ENCODE measurements around the gene DTNA.
A peak's percentile ranks its signal among the peaks of the same experiment; 100 is the strongest.
"Not testable (repeated sequence)": the region's sequence is repeated elsewhere in the genome, so short reads cannot be mapped to it uniquely, and the experiment has no call there.

DTNA gene

GRCh38 chr18:34723143-34723542, 13.0 kb downstream of the DTNA start:
- TF ChIP-seq CTCF (IDR thresholded peaks at IDR 0.05; ENCODE audit: low read depth, low read length), result peak; percentile 2
- DNase-seq (ENCODE audit: extremely low read depth, low read depth), result no peak

GRCh38 chr18:34725737-34726136, 15.6 kb downstream of the DTNA start:
- DNase-seq (ENCODE audit: extremely low read depth, low read depth), result not testable (repeated sequence)

DNA sequence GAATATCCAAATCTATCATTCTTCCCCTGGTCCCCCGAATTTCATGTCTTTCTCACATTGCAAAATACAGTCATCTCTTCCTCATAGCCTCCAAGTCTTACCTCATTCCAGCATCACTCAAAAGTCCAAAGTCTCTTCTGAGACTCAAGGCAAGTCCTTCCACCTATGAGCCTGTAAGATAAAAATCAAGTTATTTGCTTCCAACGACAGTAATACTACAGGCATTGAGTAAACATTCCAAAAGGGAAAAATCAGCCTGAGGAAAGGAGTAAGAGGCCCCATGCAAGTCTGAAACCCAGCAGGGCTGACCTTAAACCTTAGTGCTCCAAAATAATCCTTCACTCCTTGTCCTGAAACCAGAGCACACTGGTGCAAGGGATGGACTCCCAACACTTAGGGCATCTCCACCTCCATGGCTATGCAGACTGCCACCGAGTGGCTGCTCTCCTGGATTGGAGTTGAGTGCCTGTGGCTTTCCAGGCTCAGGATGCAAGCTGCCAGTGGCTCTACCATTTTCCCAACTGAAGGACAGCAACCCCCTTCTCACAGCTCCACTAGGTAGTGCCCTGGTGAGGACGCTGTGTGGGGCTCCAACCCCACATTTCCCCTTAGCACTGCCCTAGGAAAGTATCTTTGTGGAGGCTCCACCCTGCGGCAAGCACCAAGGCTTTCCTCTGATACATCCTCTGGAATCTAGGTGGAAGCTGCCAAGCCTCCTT, 16.3 kb downstream of the DTNA start:
- no peak for TF ChIP-seq CTCF (IDR thresholded peaks at IDR 0.05; ENCODE audit: low read depth, low read length)
- DNase-seq (ENCODE audit: extremely low read depth, low read depth), result no peak

GRCh38 chr18:34729264-34729663, 19.2 kb downstream of the DTNA start:
- peak; percentile 42 for TF ChIP-seq CTCF (IDR thresholded peaks at IDR 0.05; ENCODE audit: low read depth, low read length)
- DNase-seq (ENCODE audit: extremely low read depth, low read depth), result no peak

- TF ChIP-seq CTCF (IDR thresholded peaks at IDR 0.05; ENCODE audit: low read depth, low read length), result no peak
- no peak for DNase-seq (ENCODE audit: extremely low read depth, low read depth)
These were observed 19.8 kb downstream of the DTNA start for GRCh38 chr18:34729740-34730355.

DNA sequence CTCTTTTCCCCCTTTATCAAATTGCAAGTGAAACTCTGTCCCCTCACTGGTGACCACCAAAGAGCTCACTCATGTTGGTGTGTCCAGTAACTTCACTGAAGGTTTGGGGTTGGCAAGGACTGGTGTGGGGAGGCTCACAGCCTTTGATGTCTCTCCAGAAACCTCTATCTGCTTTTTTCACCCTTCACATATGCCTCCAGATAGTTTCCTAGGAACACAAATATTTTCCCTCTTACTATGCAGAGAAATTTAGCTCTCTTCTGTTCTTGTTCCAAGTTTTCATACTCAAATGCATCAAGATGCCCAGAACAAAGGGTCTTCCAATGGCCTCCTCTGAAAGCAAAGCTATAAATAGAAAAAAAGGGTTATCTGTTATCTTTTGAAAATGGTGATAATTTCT, 20.7 kb downstream of the DTNA start:
- DNase-seq (ENCODE audit: extremely low read depth, low read depth), result no peak
- no peak for TF ChIP-seq CTCF (IDR thresholded peaks at IDR 0.05; ENCODE audit: low read depth, low read length)

DNA sequence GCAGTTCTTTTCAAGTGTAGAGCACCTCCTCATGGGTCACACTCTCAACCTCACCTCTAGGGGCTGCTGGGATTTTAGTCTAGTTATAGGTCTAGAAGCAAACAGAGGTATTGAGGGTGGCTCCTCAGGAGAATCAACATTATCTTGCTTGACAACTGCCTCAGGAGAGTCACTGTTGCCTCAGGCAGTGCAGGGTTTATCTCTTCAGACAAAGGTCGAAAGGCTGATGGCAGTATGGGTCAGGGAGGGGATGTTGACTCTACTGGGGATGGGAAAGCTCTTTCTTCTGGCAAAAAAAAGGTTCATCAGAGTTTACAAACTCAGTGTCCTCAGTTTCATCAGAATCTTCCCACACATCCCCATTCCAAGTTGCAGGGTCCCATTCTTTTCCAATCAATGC, 24.0 kb downstream of the DTNA start:
- no peak for TF ChIP-seq CTCF (IDR thresholded peaks at IDR 0.05; ENCODE audit: low read depth, low read length)
- no peak for DNase-seq (ENCODE audit: extremely low read depth, low read depth)

DNA sequence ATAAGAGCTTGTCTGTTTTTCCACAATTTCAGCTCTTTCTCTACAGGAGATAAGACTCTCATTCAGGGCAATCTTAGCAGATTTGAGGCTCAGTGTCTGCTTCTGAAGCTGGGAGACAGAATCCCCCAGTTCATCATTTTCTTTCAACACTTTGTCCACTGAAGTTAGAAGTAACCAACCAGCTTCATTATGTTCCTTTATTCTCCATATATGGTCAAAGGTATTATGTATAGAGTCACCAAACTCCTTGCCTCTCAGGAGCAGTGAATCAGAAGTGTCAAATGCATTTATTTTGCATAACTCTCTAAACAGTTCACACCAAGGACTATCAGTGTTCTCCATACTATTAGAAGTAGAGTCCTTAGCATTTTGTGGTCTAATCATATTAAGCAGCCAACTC, 24.4 kb downstream of the DTNA start:
- DNase-seq (ENCODE audit: extremely low read depth, low read depth), result not testable (repeated sequence)

Data from AG09319 (cell line).